Keratinocyte (primary cell): ENCODE results near the gene INPP5K.

Source experiments
- EZH2 ChIP-seq: IDR thresholded peaks from one replicate; pipeline ENCODE4 v1.6.1; 2012; ENCODE audit warnings: inconsistent platforms, mild to moderate bottlenecking, low read length, moderate library complexity
- TF ChIP-seq, protein P1 (sequence below), 3 experiments: IDR thresholded peaks in 1 of 3; conservative IDR thresholded peaks in 1 of 3; optimal IDR thresholded peaks in 1 of 3; 2 replicates in 2 of 3; 3 replicates in 1 of 3; pipeline versions ENCODE3 to v1.5.1; 2011; ENCODE audit warnings: low read length in 3 of 3, mild to moderate bottlenecking in 3 of 3, moderate library complexity in 2 of 3, control low read depth in 1 of 3, inconsistent platforms in 1 of 3; ENCODE audit not compliant: insufficient read depth in 2 of 3; ENCODE audit errors: extremely low read depth in 1 of 3

GRCh38 chr17:1541367-1541904, 25.0 kb upstream of the INPP5K start:
- TF ChIP-seq, protein P1, sequence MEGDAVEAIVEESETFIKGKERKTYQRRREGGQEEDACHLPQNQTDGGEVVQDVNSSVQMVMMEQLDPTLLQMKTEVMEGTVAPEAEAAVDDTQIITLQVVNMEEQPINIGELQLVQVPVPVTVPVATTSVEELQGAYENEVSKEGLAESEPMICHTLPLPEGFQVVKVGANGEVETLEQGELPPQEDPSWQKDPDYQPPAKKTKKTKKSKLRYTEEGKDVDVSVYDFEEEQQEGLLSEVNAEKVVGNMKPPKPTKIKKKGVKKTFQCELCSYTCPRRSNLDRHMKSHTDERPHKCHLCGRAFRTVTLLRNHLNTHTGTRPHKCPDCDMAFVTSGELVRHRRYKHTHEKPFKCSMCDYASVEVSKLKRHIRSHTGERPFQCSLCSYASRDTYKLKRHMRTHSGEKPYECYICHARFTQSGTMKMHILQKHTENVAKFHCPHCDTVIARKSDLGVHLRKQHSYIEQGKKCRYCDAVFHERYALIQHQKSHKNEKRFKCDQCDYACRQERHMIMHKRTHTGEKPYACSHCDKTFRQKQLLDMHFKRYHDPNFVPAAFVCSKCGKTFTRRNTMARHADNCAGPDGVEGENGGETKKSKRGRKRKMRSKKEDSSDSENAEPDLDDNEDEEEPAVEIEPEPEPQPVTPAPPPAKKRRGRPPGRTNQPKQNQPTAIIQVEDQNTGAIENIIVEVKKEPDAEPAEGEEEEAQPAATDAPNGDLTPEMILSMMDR (optimal IDR thresholded peaks at IDR 0.05 in 1 of 3, IDR thresholded peaks at IDR 0.05 in 1 of 3, conservative IDR thresholded peaks at IDR 0.05 in 1 of 3; ENCODE audit: extremely low read depth in 1 of 3, insufficient read depth in 2 of 3, low read length in 3 of 3): no peak
- TF ChIP-seq EZH2: no peak
